Parathyroid adenoma (tissue), 2 donors: ENCODE measurements around the gene THAP4.
"Not testable (repeated sequence)": the region's sequence is repeated elsewhere in the genome, so short reads cannot be mapped to it uniquely, and the experiment has no call there.

ENCODE experiments used
- H2AFZ ChIP-seq: fragments of 300-600 bp; sonication (generic); one replicate; pipeline ENCODE4 v1.7.0; 2017; ENCODE audit warnings: antibody characterized with exemption, mild to moderate bottlenecking
- H3K27ac ChIP-seq: fragments of 300-600 bp; sonication (generic); one replicate; pipeline ENCODE4 v1.7.0; 2017
- H3K27me3 ChIP-seq: fragments of 300-600 bp; sonication (generic); one replicate; pipeline ENCODE4 v1.7.0; 2017; ENCODE audit warnings: low read length; ENCODE audit not compliant: control insufficient read depth, insufficient read depth
- H3K36me3 ChIP-seq: fragments of 300-600 bp; sonication (generic); one replicate; pipeline ENCODE4 v1.7.0; 2017; ENCODE audit warnings: low read length; ENCODE audit not compliant: control insufficient read depth, insufficient read depth
- H3K4me1 ChIP-seq: fragments of 300-600 bp; sonication (generic); one replicate; pipeline ENCODE4 v1.7.0; 2017; ENCODE audit warnings: control low read depth
- H3K4me2 ChIP-seq: fragments of 300-600 bp; sonication (generic); one replicate; pipeline ENCODE4 v1.7.0; 2017; ENCODE audit warnings: low read length
- H3K4me3 ChIP-seq: fragments of 300-600 bp; sonication (generic); one replicate; pipeline ENCODE4 v1.7.0; 2017; ENCODE audit warnings: low read depth, low read length
- H3K79me2 ChIP-seq: fragments of 300-600 bp; sonication (generic); one replicate; pipeline ENCODE4 v1.7.0; 2017; ENCODE audit warnings: control low read depth
- H3K9ac ChIP-seq: fragments of 300-600 bp; sonication (generic); one replicate; pipeline ENCODE4 v1.7.0; 2017; ENCODE audit warnings: mild to moderate bottlenecking
- H3K9me3 ChIP-seq: fragments of 300-600 bp; sonication (generic); one replicate; pipeline ENCODE4 v1.7.0; 2017; ENCODE audit warnings: low read length; ENCODE audit not compliant: control insufficient read depth
- TF ChIP-seq, protein P1 (sequence below): fragments of 300-600 bp; sonication (generic); IDR thresholded peaks from one replicate; pipeline ENCODE4 v1.7.0; 2017; ENCODE audit warnings: antibody characterized with exemption, mild to moderate bottlenecking
- donor health status: primary hyperparathyroidism.

The THAP4 gene

GRCh38 chr2:241566468-241566867 is 70.5 kb downstream of the THAP4 start:
- Histone ChIP-seq H2AFZ (no peak overlapping the region), H3K79me2 (no peaks in the 10 kb centered on the region), H3K4me2 (no peak overlapping the region), H3K9ac (no peak overlapping the region), H3K27ac (no peak overlapping the region), H3K4me3 (no peak overlapping the region), H3K9me3 (no peaks in the 10 kb centered on the region), H3K27me3 (no peaks in the 10 kb centered on the region), H3K36me3 (no peaks in the 10 kb centered on the region), H3K4me1 (no peaks in the 10 kb centered on the region)
- TF ChIP-seq, protein P1, sequence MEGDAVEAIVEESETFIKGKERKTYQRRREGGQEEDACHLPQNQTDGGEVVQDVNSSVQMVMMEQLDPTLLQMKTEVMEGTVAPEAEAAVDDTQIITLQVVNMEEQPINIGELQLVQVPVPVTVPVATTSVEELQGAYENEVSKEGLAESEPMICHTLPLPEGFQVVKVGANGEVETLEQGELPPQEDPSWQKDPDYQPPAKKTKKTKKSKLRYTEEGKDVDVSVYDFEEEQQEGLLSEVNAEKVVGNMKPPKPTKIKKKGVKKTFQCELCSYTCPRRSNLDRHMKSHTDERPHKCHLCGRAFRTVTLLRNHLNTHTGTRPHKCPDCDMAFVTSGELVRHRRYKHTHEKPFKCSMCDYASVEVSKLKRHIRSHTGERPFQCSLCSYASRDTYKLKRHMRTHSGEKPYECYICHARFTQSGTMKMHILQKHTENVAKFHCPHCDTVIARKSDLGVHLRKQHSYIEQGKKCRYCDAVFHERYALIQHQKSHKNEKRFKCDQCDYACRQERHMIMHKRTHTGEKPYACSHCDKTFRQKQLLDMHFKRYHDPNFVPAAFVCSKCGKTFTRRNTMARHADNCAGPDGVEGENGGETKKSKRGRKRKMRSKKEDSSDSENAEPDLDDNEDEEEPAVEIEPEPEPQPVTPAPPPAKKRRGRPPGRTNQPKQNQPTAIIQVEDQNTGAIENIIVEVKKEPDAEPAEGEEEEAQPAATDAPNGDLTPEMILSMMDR: no peak

DNA sequence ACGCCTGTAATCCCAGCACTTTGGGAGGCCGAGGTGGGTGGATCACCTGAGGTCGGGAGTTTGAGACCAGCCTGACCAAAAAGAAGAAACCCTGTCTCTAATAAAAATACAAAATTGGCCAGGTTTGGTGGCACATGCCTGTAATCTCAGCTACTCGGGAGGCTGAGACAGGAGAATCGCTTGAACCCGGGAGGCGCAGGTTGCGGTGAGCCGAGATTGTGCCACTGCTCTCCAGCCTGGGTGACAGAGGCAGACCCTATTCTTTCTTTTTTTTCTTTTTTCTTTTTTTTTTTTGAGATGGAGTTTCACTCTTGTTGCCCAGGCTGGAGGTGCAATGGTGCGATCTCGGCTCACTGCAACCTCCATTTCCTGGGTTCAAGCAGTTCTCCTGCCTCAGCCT is 70.9 kb downstream of the THAP4 start:
- not testable (repeated sequence) for H3K79me2 ChIP-seq, H2AFZ ChIP-seq, H3K27ac ChIP-seq, H3K4me2 ChIP-seq, H3K36me3 ChIP-seq, H3K9ac ChIP-seq, H3K9me3 ChIP-seq, H3K4me1 ChIP-seq, H3K27me3 ChIP-seq, H3K4me3 ChIP-seq

GRCh38 chr2:241565411-241565810 is 71.5 kb downstream of the THAP4 start:
- no peaks in the 10 kb centered on the region for H3K36me3 ChIP-seq
- H3K4me1 ChIP-seq: no peaks in the 10 kb centered on the region
- no peak overlapping the region for H3K9ac ChIP-seq
- no peaks in the 10 kb centered on the region for H3K79me2 ChIP-seq
- no peaks in the 10 kb centered on the region for H3K27me3 ChIP-seq
- TF ChIP-seq, protein P1: no peak
- no peak overlapping the region for H3K4me2 ChIP-seq
- H3K4me3 ChIP-seq: no peak overlapping the region
- no peak overlapping the region for H3K27ac ChIP-seq
- no peaks in the 10 kb centered on the region for H3K9me3 ChIP-seq
- H2AFZ ChIP-seq: no peak overlapping the region

GRCh38 chr2:241564596-241565410 is 72.2 kb downstream of the THAP4 start:
- TF ChIP-seq, protein P1: no peak
- Histone ChIP-seq H3K27me3 (no peaks in the 10 kb centered on the region), H3K79me2 (no peaks in the 10 kb centered on the region), H3K4me3 (no peak overlapping the region), H3K9me3 (no peaks in the 10 kb centered on the region), H3K4me1 (no peaks in the 10 kb centered on the region), H3K36me3 (no peaks in the 10 kb centered on the region), H3K4me2 (no peak overlapping the region), H2AFZ (no peak overlapping the region), H3K27ac (no peak overlapping the region), H3K9ac (no peak overlapping the region)

DNA sequence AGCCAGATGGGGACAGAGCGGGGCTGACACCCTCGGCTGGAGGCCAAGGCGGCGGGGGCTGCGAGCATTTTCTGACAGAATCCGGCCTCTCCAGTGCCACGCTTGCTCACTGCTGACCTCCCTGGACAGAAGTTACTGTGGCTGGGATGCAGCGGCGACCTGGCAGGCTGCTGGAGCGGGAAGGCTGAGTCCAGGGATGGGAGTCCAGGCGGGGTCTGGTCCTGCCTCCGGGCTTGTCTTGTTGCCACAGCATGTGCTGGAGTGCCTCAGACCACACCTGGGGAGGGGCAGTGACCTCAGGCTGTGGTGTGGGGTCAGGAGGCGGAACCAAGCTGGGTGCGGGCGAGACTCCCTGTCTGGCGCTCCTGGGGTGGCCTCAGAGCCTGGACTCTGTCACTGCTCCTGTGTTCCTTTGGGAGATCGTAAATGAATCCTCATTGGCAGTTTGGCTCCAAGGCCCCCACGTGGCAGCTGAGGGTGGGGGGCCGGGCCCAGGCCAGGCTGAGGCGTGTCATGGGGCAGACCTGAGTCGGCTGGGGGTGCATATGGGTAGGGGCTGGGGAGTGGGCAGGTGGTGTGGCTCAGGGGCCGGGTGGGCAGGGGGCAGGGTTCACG is 72.9 kb downstream of the THAP4 start:
- Histone ChIP-seq H3K27ac (no peak overlapping the region), H3K27me3 (no peaks in the 10 kb centered on the region), H3K9ac (no peak overlapping the region), H3K4me2 (no peak overlapping the region), H3K4me3 (no peak overlapping the region), H3K4me1 (no peaks in the 10 kb centered on the region), H3K36me3 (no peaks in the 10 kb centered on the region), H3K9me3 (no peaks in the 10 kb centered on the region), H2AFZ (no peak overlapping the region), H3K79me2 (no peaks in the 10 kb centered on the region)
- TF ChIP-seq, protein P1: no peak
